Femur (tissue), 1 donor: ENCODE measurements around the gene BFSP2.

Experiments used
- DNase-seq: peaks from one replicate; pipeline ENCODE4 v3.0.0-alpha.2; 2017

The BFSP2 gene

DNA sequence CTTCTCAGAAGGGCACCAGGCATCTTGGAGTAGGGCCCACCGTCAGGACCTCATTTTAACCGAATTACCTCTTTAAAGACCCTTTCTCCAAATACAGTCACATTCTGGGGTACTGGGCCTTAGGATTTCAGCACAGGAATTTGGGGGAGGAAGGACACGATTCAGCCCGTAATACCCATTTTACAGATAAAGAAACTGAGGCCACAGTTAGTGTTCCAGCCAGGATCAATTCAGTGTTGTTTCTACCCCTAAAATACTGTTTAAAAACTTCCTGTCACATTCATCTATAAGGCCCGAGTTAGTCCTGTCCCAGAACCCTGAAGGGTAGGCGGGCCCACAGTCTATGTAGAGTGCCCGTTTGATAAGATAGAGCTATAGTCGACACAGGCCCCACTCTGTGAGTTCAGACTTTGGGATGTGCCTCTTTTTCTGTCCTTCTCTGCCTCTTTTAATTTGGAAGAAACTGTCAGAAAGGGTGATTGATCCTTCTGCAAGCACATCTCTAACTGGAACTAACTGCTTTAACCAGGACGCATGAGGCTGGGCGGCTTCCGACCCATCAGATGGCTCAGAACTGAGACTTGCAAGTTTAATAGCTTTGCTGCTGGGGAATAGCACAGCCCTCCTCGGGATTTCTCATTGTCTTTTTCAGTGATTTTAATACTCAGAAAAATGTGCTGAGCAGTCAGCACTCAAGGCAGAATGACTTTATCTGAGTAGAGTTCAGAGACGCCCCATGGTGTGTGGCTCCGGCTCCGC, 19.5 kb downstream of the BFSP2 start:
- DNase-seq: no peak

DNA sequence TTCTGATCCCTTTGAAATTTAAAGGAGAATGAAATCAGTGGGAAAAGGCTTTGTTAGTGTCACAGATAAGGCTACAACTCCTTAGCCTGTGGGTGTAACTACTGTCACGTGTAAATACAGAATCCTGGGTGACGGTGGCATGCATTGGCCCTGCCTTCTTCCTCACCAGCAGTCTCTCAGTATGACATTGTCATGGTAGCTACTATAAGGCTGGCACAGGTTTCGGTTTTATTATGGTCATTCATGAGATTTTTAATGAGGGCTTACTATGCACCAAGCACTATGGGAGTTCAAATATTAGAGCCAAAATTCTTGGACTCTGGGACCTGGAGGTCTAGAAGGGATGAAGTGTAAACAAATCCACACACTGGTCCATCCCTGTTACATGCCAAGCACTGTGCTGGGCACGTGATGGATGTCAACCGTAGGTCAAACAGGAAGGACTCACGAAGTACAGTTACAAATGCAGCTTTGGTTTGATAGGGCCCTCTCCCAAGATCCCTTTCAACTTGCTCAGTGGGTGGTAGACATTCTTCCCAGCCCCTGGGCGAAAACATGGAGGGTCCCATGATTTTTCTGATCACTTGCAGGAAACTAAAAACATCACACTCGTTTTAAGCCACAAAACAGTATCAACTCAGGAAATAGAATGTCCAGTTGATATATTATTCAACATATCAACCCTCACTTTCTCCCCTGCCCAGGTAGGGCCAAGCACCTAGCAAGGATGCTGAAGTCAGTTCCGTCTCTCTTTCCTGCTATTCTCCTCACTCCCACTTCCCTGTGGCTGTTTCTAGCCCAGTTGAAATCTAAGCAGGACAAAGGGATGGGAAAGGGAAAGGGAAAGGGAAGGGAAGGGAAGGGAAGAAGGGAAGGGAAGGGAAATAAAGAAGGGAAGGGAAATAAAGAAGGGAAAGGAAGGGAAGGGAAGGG, 25.3 kb downstream of the BFSP2 start:
- no peak for DNase-seq

DNA sequence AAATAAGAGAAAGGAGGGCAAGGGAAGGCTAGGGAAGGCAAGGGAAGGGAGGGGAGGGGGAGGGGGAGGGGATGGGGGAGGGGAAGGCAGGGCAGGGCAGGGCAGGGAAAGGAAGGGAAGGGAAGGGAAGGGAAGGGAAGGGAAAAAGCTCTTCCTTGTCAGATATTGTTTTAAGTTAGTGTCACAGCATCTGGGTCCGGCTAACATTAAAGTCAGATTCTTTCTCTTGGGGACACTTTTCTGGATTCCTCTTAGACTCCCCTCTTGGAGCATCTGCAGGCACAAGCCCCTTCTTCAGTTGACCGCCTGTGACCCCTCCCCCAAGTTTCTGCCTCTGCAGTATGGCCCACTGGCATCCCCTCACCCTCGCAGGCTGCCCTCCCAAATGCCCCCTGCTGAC, 26.0 kb downstream of the BFSP2 start:
- no peak for DNase-seq

DNA sequence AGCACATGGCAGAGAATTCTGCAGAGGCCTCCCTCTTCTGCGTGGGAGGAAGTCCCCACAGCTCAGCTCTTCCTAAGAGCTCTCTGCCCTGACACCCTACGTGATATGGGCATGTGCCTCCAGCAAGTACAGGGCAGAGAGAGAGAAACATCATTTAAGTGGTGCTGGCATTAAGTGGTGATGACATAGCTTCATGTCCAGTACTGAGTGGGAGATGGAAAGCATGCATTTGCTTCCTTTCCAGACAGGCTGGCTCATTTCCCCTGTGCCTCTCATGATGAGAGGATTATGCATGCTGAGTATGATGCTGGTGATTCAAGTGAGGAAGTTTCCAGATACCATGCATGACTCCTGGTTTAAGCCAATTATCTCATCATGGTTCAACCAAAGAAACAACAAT, 26.9 kb downstream of the BFSP2 start:
- no peak for DNase-seq

DNA sequence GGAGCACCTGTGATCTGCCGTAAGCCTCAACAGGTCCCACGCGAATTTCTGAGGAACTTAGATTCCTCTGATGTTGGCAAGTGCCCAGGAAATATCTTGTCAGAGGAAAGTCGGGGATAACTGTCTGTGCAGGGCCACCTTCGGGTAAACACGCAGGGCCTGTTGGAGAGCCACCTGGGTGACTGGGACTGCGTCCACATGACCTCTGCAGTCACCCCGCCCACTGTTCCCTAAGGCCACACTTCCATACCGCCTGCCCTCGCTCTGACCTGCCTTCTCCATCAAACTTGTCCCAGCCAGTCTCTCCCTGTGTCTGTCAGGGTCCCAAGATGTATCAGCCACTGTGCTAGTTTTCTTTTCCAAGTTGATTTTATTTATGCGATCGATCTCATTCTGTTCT, 28.7 kb downstream of the BFSP2 start:
- no peak for DNase-seq

DNA sequence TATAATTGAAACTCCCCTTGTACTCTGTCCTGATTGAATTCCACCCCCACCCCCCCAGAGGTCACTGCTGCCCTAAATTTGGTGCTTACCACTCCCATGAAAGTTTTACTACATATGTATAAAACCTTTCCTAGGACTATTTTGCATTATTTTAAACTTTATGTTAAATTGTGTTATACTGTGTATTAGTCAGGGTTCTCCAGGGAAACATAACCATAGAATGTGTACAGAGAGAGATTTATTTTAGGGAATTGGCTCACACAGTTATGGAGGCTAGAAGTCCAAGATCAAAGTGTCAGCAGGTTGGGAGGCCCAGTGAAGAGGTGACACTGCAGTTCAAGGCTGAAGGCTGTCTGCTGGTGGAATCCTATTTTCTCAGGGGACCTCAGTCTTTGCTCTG, 29.2 kb downstream of the BFSP2 start:
- no peak for DNase-seq

DNA sequence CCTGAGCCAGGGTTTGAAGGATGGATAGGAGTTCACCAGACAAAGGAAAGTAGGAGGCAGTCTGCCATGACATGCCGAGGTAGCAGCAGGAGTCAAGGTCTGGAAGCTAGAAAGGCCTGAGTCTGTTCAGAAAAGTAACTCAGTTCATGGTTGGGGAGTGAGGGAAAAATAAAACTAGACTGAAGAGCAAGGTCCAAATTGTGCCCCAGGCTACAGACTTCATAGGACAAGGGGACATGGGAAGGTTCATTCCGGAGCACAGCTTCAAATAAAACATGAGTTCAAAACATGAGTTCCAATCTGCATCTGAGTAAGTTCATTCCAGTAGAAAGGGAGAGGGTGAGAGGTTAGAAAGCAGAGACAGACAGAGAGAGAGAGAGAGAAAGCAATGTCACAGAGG, 39.7 kb downstream of the BFSP2 start:
- DNase-seq: no peak

DNA sequence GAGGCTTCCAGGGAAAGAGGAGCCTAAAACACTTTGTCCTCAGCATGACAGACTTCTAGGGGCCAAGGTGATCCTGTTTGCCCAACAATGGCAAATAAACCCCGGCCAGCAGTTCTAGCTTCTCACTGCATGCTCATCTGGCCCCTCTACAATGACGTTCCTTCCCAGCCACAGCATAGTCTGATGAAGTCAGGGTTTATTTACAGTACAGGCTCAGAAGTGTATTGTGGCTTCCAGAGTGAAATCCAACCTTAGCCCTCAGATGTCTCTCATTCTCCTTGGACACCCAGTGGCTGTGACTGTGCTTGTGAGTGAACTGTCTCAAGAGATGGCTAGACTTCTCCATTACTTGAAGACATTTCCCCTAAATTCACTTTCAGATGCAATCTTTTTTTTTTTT, 40.8 kb downstream of the BFSP2 start:
- DNase-seq: no peak

DNA sequence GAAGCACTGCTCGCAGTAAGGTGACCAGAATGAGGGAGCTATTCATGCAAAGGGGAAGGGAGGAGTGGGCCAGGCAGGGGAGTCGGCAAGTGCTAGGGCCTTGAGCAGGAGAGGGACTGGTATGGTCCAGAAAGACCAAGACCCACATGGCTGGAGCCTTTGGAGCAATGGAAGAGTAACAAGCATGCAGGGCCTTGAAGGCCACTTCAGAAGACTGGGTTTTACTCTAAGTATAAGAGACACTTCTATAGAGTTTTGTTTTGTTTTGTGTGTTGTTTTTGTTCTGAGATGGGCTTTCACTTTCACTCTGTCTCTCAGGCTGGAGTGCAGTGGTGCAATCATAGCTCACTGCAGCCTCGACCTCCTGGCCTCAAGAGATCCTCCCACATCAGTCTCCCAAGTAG, 42.0 kb downstream of the BFSP2 start:
- no peak for DNase-seq

DNA sequence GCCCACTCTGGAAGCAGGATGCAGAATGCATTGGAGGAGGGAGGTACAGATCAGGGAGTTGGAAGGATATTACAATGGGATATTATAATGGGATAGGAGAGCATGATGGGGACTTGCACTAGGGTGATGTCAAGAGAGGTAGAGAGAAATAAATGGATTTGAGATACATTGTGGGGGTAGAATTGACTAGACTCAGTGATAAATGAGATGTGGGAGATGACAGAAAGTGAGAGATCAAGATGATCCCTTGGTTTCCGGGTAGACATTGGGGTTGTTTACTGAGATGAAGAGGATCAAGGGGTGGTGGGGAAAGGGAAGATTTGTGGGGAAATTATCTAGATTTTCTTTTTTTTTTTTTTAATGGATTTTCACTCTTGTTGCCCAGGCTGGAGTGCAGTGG, 42.7 kb downstream of the BFSP2 start:
- DNase-seq: no peak

DNA sequence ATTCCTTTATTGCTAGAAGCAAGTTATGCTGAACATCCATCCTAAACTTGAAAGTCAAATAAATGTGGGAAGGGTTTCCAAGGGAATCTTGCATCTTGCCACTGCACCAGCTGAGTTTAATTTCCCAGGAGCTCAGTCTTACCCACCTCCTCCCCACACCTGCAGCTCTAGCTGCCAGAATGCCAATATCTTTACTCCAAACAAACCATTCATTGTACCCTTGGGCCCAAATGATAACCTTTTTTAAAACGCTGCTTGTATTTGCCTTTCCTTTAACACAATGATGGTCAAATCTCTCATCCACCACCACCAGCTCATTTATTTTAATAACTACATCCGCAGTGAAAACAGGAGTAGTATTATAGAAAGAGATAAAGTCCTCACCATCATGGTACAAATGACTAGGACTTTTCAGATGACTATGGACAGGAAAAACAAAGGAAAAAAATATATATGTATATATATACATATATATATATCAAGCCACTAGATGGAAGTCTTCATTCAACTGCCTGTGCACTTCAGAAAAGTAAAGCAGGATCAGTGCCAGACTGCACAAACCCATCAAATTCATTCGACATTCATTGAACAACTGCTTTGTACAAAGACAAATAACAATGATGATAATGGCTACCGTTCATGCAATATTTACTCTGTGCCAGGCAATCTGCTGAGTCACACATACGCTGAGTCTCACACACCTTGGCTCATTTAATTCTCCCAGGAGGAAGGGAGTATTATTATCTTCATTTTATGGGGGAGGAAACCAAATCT, 44.0 kb downstream of the BFSP2 start:
- no peak for DNase-seq

DNA sequence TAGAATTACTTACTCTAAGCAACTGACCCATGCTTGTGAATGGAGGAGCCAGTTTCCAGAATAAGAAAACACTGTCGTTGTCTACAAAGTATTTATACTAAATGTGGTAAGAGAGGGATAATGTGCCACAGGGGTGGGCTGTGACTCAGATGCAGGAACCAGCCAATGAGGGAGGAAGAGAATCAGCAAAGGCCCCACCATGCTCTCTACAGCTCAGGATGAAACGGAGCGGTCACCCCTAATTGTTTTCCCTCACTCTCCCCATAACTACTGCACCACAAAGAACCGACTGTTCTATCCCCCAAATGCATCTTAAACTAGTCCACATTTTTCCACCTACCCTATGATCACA, 44.5 kb downstream of the BFSP2 start:
- DNase-seq: no peak

DNA sequence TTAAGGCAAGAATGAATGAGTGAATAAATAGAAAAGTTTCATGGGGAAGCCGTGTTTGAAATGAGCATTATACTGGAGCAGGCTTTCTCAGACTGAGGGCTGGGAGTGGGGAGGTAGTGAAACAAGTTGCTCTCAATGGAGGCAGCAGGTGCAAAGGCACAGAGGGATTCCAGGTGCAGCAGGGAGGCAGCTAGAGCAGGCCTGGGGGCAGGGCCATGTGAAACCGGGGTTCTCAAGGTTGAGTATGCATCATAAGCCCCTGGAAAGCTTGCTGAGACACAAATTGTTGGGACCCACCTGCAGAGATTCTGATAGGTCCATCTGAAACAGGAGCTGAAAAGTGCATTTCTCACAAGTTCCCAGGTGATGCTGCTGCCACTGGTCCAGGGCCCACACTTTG, 45.3 kb downstream of the BFSP2 start:
- DNase-seq: no peak

DNA sequence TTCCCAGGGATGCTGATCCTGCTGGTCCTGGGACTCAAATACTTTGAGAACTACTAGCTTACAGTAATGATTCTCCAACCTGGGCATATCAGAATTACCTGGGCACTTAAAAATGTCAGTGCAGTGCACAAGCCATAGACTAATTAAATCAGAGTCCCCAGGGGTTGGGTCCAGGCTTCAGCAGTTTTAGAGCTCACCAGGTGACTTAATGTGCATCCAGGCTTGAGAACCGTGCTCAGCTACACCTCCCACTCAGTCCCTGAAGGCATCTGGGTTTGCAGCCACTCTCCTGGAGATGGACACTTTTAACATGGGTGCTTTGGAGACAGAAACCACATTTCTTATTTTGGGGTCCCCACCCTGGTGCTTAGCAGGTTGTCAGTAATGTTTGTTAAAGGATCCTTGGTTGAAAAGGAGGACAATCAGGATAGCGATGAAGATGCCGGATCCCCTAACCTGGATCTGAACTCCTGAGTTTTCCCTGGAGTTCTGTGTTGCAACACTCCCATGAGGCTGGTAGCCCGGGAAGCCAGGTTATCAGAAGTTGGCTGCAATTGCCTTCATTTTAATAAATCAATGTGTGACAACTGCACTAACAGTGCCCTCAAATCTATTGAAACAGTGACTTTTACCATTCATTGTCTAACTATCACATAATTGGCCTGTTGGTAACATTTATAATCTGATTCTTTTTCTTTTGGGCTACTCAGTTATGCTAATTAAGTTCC, 48.1 kb downstream of the BFSP2 start:
- DNase-seq: no peak

DNA sequence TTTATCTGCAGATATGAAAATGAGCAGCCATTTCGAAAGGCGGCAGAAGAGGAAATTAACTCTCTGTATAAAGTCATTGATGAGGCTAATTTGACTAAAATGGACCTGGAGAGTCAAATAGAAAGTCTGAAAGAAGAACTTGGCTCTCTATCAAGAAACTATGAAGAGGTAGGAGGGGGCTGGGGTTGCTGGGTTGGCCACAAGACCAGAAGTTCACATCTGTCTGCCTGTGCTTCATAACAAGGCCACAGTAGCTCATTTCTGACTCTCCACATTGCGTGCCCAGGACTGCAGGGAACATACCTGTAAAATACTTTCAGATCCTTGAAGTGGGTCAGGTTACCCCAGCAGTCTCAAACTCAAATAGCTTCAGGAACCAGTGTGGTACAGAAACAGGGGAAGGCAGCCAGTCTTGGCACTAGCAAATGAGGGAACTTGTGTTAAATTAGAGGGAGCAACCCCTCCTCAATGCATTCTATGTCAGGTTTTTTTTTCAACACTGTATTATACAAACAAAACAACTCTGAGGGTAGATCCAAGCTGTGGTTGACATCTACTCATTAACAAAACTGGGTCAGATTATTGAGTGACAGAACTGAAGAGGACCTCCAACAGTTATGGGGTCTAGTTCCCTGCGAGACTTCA, 48.7 kb downstream of the BFSP2 start:
- DNase-seq: no peak

DNA sequence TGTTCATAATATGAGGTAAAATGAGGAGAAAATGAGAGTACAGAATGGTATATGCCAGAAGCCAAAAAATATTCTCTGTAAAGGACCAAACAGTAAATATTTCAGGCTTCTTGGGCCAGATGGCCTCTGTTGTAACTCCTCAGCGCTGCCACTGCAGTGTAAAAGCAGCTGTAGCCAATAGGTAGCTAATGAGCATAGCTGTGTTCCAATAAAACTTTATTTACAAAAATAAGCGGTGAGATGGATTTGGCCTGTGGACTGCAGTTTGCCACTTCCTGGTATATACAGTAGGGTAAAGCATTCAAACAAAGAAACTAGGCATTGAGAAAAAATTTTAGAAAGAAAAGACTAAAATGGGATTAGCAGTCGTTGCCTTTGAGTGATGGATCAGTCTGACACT, 51.5 kb downstream of the BFSP2 start:
- DNase-seq: no peak

DNA sequence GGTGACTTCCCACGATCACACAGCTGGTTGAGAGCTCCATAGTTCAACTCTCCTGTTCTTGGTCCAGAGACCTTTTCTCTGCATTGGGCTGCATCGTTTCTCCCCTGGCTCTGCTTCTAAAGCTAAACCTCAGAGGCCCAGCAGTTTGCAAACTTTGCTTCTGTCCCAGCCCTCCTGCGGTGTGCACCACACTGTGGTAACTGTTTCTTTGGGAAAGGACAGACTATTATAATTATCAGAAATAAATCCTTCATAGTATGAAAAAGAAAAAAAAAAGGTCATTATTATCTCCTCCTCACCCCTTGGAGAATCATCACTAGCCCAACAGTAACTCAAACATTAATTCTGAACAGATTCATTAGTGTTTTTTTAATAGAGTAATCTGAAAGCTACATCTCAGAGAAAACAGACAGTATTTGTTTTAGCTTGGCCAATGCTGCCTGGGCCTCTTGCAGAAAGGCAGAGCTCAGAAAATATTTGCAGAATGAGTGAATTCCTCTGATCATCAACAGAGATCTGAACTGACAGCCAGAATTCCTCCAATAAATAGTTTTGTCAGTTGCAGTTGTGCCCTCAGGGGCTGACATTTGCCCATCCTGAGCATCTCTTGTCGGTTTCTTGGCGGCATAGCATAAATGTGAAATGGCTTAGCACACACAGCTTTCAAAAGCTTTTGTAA, 52.9 kb downstream of the BFSP2 start:
- no peak for DNase-seq

DNA sequence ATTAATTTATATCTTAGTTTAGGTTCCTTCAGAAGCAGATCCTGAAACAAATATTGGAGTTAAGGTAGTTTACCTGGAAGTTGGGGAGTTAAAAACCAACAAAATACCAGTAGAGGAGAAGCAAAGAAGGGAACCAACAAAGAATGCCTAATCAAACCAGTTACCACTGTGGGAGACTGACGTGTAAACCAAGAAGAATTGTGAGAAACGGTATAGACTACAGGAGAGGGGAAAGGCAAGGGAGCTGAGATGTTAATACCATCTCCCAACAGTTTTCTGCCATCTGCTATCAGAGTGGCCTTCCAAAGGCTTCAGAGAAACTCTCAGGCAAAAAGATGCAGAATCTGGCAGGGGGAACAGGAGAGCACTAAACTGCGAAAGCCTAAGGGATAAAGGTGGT, 53.5 kb downstream of the BFSP2 start:
- no peak for DNase-seq

DNA sequence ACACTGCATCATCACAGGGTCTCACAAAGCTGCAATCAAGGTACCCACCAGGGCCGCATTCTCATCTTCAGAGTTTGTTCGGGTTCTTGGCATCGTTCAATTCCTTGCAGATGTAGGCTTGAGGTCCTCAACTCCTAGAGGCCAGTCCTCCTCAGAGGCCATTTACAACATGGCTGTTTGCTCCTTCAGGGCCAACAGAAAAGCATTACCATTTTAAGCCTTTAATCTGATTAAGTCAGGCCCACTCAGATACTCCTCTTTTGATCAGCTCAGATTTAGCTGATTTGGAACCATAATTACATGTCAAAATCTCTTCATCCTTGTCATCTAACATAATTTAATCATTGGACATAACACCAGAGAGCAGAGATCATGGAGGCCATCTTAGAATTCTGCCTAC, 55.4 kb downstream of the BFSP2 start:
- DNase-seq: no peak

DNA sequence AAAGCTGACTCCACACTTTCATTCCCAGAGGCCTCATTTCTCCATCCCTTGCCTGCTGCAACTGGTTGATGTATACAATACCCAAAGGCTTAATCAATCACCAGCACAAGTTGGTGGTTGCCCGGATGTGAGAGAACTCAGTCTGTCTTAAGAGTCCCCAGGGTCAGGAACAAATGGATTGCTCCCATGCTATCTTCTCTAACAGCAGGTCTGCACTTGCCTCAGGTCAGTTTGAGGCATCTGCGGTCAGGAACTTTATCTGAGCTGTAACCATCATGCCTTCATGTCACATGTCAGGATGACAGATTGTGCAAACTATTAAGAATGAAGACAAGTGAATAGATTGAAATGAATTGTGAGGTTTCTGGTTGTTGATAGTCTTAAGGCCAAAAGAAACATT, 56.1 kb downstream of the BFSP2 start:
- DNase-seq: no peak

DNA sequence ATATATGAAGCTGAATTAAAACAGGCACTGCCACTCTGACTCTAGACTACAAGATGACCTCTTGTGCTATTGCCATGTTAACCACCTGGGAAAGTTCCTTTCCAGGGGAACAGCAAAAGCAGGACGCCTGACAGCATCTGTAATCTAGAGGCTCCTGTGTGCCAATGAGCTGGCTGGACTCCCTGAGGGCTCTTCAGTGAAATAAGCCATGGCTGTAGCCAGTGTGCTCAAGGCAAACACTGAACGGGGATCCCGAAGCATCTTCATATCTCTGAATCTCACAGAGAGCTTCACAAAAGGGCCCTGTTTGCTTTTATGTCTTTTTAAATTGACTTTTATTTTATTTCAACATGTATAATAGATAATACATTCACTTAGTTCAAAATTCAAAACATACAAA, 57.2 kb downstream of the BFSP2 start:
- no peak for DNase-seq
